ENCODE measurements around the gene GGA2.
A peak's percentile ranks its signal among the peaks of the same experiment; 100 is the strongest.

Gene GGA2, protein sequence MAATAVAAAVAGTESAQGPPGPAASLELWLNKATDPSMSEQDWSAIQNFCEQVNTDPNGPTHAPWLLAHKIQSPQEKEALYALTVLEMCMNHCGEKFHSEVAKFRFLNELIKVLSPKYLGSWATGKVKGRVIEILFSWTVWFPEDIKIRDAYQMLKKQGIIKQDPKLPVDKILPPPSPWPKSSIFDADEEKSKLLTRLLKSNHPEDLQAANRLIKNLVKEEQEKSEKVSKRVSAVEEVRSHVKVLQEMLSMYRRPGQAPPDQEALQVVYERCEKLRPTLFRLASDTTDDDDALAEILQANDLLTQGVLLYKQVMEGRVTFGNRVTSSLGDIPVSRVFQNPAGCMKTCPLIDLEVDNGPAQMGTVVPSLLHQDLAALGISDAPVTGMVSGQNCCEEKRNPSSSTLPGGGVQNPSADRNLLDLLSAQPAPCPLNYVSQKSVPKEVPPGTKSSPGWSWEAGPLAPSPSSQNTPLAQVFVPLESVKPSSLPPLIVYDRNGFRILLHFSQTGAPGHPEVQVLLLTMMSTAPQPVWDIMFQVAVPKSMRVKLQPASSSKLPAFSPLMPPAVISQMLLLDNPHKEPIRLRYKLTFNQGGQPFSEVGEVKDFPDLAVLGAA

DNA sequence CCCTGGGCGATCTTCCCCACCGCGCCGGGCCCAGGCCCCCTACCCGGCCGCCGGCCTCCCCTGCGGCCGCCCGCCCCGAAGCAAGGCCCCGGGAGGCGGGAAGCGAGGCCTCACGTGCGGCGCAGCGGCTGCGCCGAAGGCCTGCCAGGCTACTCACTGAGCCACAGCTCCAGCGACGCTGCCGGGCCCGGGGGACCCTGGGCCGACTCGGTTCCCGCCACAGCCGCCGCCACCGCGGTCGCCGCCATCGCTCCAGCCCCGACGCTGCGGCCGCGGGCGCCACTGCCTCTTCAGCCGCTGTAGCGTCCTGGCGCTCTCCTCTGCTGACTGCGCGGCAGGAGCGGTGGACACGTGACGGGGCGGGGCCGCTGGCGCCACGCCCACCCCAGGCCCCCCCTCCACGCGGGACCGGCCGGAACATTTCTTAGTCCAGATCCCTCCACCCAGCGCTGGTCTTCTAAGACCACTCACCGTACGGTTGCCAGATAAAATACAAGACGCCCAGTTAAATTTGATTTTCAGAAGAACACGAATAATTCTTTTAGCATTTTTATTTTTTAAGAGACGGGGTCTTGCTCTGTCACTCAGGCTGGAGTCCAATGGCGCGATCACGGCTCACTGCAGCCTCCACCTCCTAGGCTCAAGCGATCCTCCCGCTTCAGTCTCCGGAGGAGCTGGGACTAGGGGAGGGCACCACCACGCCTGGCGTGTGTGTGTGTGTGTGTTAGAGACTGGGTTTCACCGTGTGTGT, at the start of gene GGA2:
Gene GGA2 (minus strand): TSS at position 331 of the 751 bp plus-strand sequence. CDS start 83 bp downstream, at position 248.
- no peak for TF ChIP-seq CTCF (IDR thresholded peaks at IDR 0.05; ENCODE audit: low read depth, low read length)
- DNase-seq (ENCODE audit: low read depth, low spot score), result peak; percentile 68
- H3K4me3 ChIP-seq (ENCODE audit: low read depth, low read length), result peak within 1 kb of the TSS; percentile 55
- in situ Hi-C loops (cut with HindIII; ENCODE audit: low sequenced_read_pairs), result no loop called here

GRCh38 chr16:23557779-23558702, 47.7 kb upstream of the GGA2 start:
- TF ChIP-seq CTCF (IDR thresholded peaks at IDR 0.05; ENCODE audit: low read depth, low read length), result no peak
- peak overlapping the region; percentile 69 for H3K4me3 ChIP-seq (ENCODE audit: low read depth, low read length)
- in situ Hi-C loops (cut with HindIII; ENCODE audit: low sequenced_read_pairs), result no loop called here
- DNase-seq (ENCODE audit: low read depth, low spot score), result peak; percentile 25

- peak within 1 kb of the TSS; percentile 69 for H3K4me3 ChIP-seq (ENCODE audit: low read depth, low read length)
- TF ChIP-seq CTCF (IDR thresholded peaks at IDR 0.05; ENCODE audit: low read depth, low read length), result peak; percentile 73
- DNase-seq (ENCODE audit: low read depth, low spot score), result peak; percentile 99
- in situ Hi-C loops (cut with HindIII; ENCODE audit: low sequenced_read_pairs), result no loop called here
Observed at GRCh38 chr16:23556881-23557778, 46.8 kb upstream of the GGA2 start, which contains the start of the genes EARS2 and UBFD1. Gene EARS2, minus strand, starts transcription at chr16:23557350. Its CDS starts 7 bp downstream, at chr16:23557343. Gene UBFD1, plus strand, starts transcription at chr16:23557727. Its CDS starts 16 bp downstream, at chr16:23557743.

DNA sequence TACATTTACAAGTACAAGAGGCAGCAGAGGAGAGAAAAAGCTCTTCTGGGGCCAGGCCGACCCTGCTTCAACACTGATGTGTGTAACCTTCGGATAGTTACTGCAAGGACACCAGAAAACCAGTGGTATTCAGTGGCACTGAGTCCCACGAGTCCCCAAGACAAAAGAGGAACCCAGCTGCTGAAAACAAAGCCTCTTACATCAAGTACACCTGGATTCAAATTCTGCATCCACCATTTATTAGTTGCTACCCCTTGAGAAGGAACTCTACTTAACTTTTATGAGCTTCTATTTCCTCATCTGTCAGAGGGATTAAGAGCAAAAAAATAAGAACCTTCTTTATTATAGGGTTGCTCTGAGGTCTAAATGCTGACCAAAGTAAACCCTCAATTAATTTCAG, 44.2 kb upstream of the GGA2 start:
- in situ Hi-C loops (cut with HindIII; ENCODE audit: low sequenced_read_pairs), result no loop called here
- H3K4me3 ChIP-seq (ENCODE audit: low read depth, low read length), result no peak overlapping the region
- no peak for TF ChIP-seq CTCF (IDR thresholded peaks at IDR 0.05; ENCODE audit: low read depth, low read length)
- DNase-seq (ENCODE audit: low read depth, low spot score), result no peak

- TF ChIP-seq CTCF (IDR thresholded peaks at IDR 0.05; ENCODE audit: low read depth, low read length), result no peak
- H3K4me3 ChIP-seq (ENCODE audit: low read depth, low read length), result no peak overlapping the region
- in situ Hi-C loops (cut with HindIII; ENCODE audit: low sequenced_read_pairs), result no loop called here
Observed at GRCh38 chr16:23552161-23552560, 41.9 kb upstream of the GGA2 start.

More at GRCh38 chr16:23552161-23552560, 41.9 kb upstream of the GGA2 start:
- DNase-seq (ENCODE audit: low read depth, low spot score), result no peak

All from astrocyte of the spinal cord (primary cell).